Stimulated activated CD4-positive, alpha-beta T cell treated with anti-CD3 and anti-CD28 coated beads, Interleukin-12 subunit alpha, Interleukin-12 subunit beta, amount 100 ng/mL, for 48 hours (primary cell): ENCODE data around the gene MYH7B.

Source experiments
- DNase-seq, 3 donors: peaks; one replicate each; pipeline ENCODE4 v3.0.0-alpha.2; 2020; ENCODE audit warnings: low read depth in 2 of 3, low spot score in 1 of 3

Gene MYH7B

GRCh38 chr20:34943808-34944567 lies 11.7 kb upstream of the MYH7B start:
- DNase-seq, result no peak

GRCh38 chr20:34945315-34946077 lies 10.2 kb upstream of the MYH7B start:
- no peak for DNase-seq

GRCh38 chr20:34946661-34947060 lies 9.0 kb upstream of the MYH7B start:
- DNase-seq, result no peak

GRCh38 chr20:34947336-34947735 lies 8.3 kb upstream of the MYH7B start:
- no peak for DNase-seq

GRCh38 chr20:34948030-34948429 lies 7.6 kb upstream of the MYH7B start:
- no peak for DNase-seq

GRCh38 chr20:34949120-34949519 lies 6.5 kb upstream of the MYH7B start:
- DNase-seq, result no peak

GRCh38 chr20:34951252-34951651 lies 4.4 kb upstream of the MYH7B start:
- DNase-seq, result no peak

- DNase-seq, result no peak
Observed at GRCh38 chr20:34951652-34952051, 4.0 kb upstream of the MYH7B start.

- DNase-seq, result no peak
Observed at GRCh38 chr20:34952671-34953070, 3.0 kb upstream of the MYH7B start.

- no peak for DNase-seq
Observed at GRCh38 chr20:34953960-34954359, 1.7 kb upstream of the MYH7B start.

- peak in 1 of 3 donors; percentile 9 for DNase-seq
Observed at GRCh38 chr20:34954904-34955230, 801 bp upstream of the MYH7B start.

- DNase-seq, result no peak
Observed at GRCh38 chr20:34956041-34956458, 382 bp downstream of the MYH7B start.

- no peak for DNase-seq
Observed at GRCh38 chr20:34956751-34957472, 1.2 kb downstream of the MYH7B start.

- DNase-seq, result no peak
Observed at GRCh38 chr20:34964486-34964885, 8.8 kb downstream of the MYH7B start.

- no peak for DNase-seq
Observed at GRCh38 chr20:34965051-34965450, 9.4 kb downstream of the MYH7B start.

- no peak for DNase-seq
Observed at GRCh38 chr20:34967421-34967820, 11.8 kb downstream of the MYH7B start.

GRCh38 chr20:34968042-34968775 lies 12.5 kb downstream of the MYH7B start:
- no peak for DNase-seq

- DNase-seq, result no peak
Observed at GRCh38 chr20:34970193-34970840, 14.6 kb downstream of the MYH7B start.

- DNase-seq, result no peak
Observed at GRCh38 chr20:34970846-34971560, 15.3 kb downstream of the MYH7B start.

- DNase-seq, result no peak
Observed at GRCh38 chr20:34971561-34972235, 16.0 kb downstream of the MYH7B start.
